Measurements from ENCODE around the gene DDAH1. TPM values are rescaled to one million over a fixed set of nuclear protein-coding genes. Genes with fewer than 3 reads are reported as not detected.

Gene DDAH1
- total RNA-seq, 1 experiment from 2014 or later = 36.3 TPM

DNA sequence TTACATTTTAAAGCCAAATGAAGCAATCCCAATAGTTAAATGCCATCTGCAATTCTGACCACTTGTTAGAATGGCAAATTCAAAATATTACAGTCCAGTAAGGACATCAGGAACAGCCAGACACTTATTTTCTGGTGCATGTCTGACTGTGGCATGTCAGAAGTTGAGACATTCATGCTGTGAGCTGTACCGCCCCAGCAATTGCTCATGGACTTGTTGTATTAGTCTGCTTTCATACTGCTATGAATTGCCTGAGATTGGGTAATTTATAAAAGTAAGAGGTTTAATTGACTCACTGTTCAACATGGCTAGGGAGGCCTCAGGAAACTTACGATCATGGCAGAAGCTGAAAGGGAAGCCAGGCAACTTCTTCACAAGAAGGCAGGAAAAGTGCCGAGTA, 19.1 kb downstream of the DDAH1 start:
- H2AK5ac ChIP-seq (ENCODE audit: insufficient read length, low read length) = no peak overlapping the region
- no peak overlapping the region for H3K9ac ChIP-seq (ENCODE audit: extremely low read depth, insufficient read length, low read length)
- TF ChIP-seq, protein P1, sequence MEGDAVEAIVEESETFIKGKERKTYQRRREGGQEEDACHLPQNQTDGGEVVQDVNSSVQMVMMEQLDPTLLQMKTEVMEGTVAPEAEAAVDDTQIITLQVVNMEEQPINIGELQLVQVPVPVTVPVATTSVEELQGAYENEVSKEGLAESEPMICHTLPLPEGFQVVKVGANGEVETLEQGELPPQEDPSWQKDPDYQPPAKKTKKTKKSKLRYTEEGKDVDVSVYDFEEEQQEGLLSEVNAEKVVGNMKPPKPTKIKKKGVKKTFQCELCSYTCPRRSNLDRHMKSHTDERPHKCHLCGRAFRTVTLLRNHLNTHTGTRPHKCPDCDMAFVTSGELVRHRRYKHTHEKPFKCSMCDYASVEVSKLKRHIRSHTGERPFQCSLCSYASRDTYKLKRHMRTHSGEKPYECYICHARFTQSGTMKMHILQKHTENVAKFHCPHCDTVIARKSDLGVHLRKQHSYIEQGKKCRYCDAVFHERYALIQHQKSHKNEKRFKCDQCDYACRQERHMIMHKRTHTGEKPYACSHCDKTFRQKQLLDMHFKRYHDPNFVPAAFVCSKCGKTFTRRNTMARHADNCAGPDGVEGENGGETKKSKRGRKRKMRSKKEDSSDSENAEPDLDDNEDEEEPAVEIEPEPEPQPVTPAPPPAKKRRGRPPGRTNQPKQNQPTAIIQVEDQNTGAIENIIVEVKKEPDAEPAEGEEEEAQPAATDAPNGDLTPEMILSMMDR (conservative IDR thresholded peaks at IDR 0.05) = no peak
- H3K23ac ChIP-seq (ENCODE audit: insufficient read length, low read depth, low read length) = no peak overlapping the region
- Mint-ChIP-seq H3K4me1 (peaks cover 22% of the 10 kb centered on the region in 2 experiments), H3K27me3 (ENCODE audit: low read depth) (no peaks in the 10 kb centered on the region), H3K4me3 (no peak overlapping the region), H3K27ac (no peak overlapping the region), H3K9me3 (peaks cover 3 to 6% of the 10 kb centered on the region in 2 experiments; a peak in 3 of 5 replicates), H3K36me3 (ENCODE audit: insufficient read depth in 1 of 3, low read depth in 3 of 3) (peaks cover 0 to 11% (median 0%) of the 10 kb centered on the region in 3 experiments; a peak in 4 of 7 replicates)
- H2BK120ac ChIP-seq (ENCODE audit: low read depth, low read length, poor library complexity, severe bottlenecking) = no peak overlapping the region
- H3K79me2 ChIP-seq (ENCODE audit: insufficient read depth, low read length) = no peaks in the 10 kb centered on the region
- WGBS (ENCODE audit: extremely low coverage, insufficient read length, low lambda C conversion rate) = no CpG with 5 or more reads among the region's 3 CpGs
- H3K27ac ChIP-seq (ENCODE audit: insufficient read length, low read depth, low read length) = no peak overlapping the region
- H3K23me2 ChIP-seq (ENCODE audit: insufficient read length, low read depth, low read length, poor library complexity, severe bottlenecking) = no peaks in the 10 kb centered on the region
- H3K14ac ChIP-seq (ENCODE audit: insufficient read depth, low read length) = no peak overlapping the region
- H3K56ac ChIP-seq (ENCODE audit: insufficient read length, low read depth, low read length) = no peak overlapping the region
- H3K4me2 ChIP-seq (ENCODE audit: insufficient read depth, insufficient read length, low read length) = no peak overlapping the region
- H3K9me3 ChIP-seq (ENCODE audit: control insufficient read depth, low read depth, low read length) = no peaks in the 10 kb centered on the region
- no peaks in the 10 kb centered on the region for H3K27me3 ChIP-seq (ENCODE audit: insufficient read depth, low read length)
- H4K20me1 ChIP-seq (ENCODE audit: control insufficient read depth, insufficient read depth, insufficient read length) = no peaks in the 10 kb centered on the region
- no peak overlapping the region for H3K4ac ChIP-seq (ENCODE audit: low read depth, low read length)
- H4K5ac ChIP-seq (ENCODE audit: insufficient read length, low read depth, low read length) = no peak overlapping the region
- H2BK15ac ChIP-seq (ENCODE audit: low read depth, low read length) = no peak overlapping the region
- no peak overlapping the region for H2AFZ ChIP-seq (ENCODE audit: low read length)
- no peak overlapping the region for H2BK20ac ChIP-seq (ENCODE audit: low read depth, low read length, poor library complexity, severe bottlenecking)
- H3K4me1 ChIP-seq (ENCODE audit: insufficient read depth, low read length) = peaks cover 13% of the 10 kb centered on the region; the same call in 1 of the 2 replicates
- H3K18ac ChIP-seq (ENCODE audit: insufficient read length, low read depth, low read length) = no peak overlapping the region
- DNase-seq = no peak
- H2BK5ac ChIP-seq (ENCODE audit: insufficient read length, low read length) = no peak overlapping the region
- H2BK12ac ChIP-seq (ENCODE audit: insufficient read length, low read depth, low read length) = no peak overlapping the region
- H4K8ac ChIP-seq (replicated peaks; ENCODE audit: insufficient read length, low read depth, low read length) = no peak overlapping the region
- H4K91ac ChIP-seq (ENCODE audit: insufficient read length, low read depth, low read length) = no peak overlapping the region
- H3K79me1 ChIP-seq (ENCODE audit: insufficient read depth, low read depth, low read length, poor library complexity, severe bottlenecking) = no peaks in the 10 kb centered on the region
- H3T11ph ChIP-seq (ENCODE audit: low read length) = no peak overlapping the region

All from H9 (cell line).